Ishikawa (cell line): Measurements from ENCODE around the gene PRR20G.

ENCODE experiments used
- CEBPB ChIP-seq: IDR thresholded peaks from 2 replicates; pipeline ENCODE4 v1.6.1; 2012
- CREB1 ChIP-seq: IDR thresholded peaks from 2 replicates; pipeline ENCODE4 v1.6.1; 2012; ENCODE audit warnings: low read depth
- EGR1 ChIP-seq: IDR thresholded peaks from 2 replicates; pipeline ENCODE4 v1.6.1; 2012
- EP300 ChIP-seq: IDR thresholded peaks from 2 replicates; pipeline ENCODE4 v1.6.1; 2012; ENCODE audit warnings: borderline replicate concordance
- FOXM1 ChIP-seq: IDR thresholded peaks from 2 replicates; pipeline ENCODE4 v1.6.1; 2012; ENCODE audit warnings: low read depth, borderline replicate concordance
- MAX ChIP-seq: IDR thresholded peaks from 2 replicates; pipeline ENCODE4 v1.6.1; 2012
- NFIC ChIP-seq: IDR thresholded peaks from 2 replicates; pipeline ENCODE4 v1.6.1; 2012
- RAD21 ChIP-seq: IDR thresholded peaks from 2 replicates; pipeline ENCODE4 v1.6.1; 2012; ENCODE audit warnings: low read depth
- REST ChIP-seq: IDR thresholded peaks from 2 replicates; pipeline ENCODE4 v1.6.1; 2012; ENCODE audit warnings: low read depth, mild to moderate bottlenecking
- TAF1 ChIP-seq: IDR thresholded peaks from 2 replicates; pipeline ENCODE4 v1.6.1; 2012; ENCODE audit warnings: low read depth, mild to moderate bottlenecking
- TCF12 ChIP-seq: IDR thresholded peaks from 2 replicates; pipeline ENCODE4 v1.6.1; 2012; ENCODE audit warnings: low read depth
- TEAD4 ChIP-seq: IDR thresholded peaks from 2 replicates; pipeline ENCODE4 v1.6.1; 2012
- USF1 ChIP-seq: IDR thresholded peaks from 2 replicates; pipeline ENCODE4 v1.6.1; 2012
- YY1 ChIP-seq: IDR thresholded peaks from 2 replicates; pipeline ENCODE4 v1.6.1; 2012; ENCODE audit warnings: low read depth
- ZBTB7A ChIP-seq: IDR thresholded peaks from 2 replicates; pipeline ENCODE4 v1.6.1; 2012; ENCODE audit warnings: low read depth

PRR20G gene

GRCh38 chr3:127257351-127257750 lies 30.5 kb downstream of the PRR20G start:
- TF ChIP-seq FOXM1 (no peak), EP300 (no peak), CREB1 (no peak), NFIC (no peak), EGR1 (no peak), TAF1 (no peak), TCF12 (no peak), YY1 (no peak)

- no peak for TF ChIP-seq CEBPB
- no peak for TF ChIP-seq REST
- no peak for TF ChIP-seq TEAD4
- no peak for TF ChIP-seq RAD21
- no peak for TF ChIP-seq FOXM1
- TF ChIP-seq EP300: no peak
- no peak for TF ChIP-seq CREB1
- no peak for TF ChIP-seq EGR1
- no peak for TF ChIP-seq TCF12
- TF ChIP-seq YY1: no peak
- no peak for TF ChIP-seq ZBTB7A
- no peak for TF ChIP-seq TAF1
- TF ChIP-seq NFIC: no peak
- TF ChIP-seq USF1: no peak
These were observed 31.0 kb downstream of the PRR20G start for GRCh38 chr3:127256733-127257271.

- TF ChIP-seq EP300 (no peak), REST (no peak), YY1 (no peak), ZBTB7A (no peak), FOXM1 (no peak), NFIC (no peak), TEAD4 (no peak), RAD21 (no peak), MAX (no peak), USF1 (no peak), EGR1 (no peak), TAF1 (no peak), TCF12 (no peak)
These were observed 31.7 kb downstream of the PRR20G start for GRCh38 chr3:127256138-127256537.

GRCh38 chr3:127255516-127255915 lies 32.3 kb downstream of the PRR20G start:
- no peak for TF ChIP-seq TEAD4
- TF ChIP-seq REST: no peak
- no peak for TF ChIP-seq EP300
- TF ChIP-seq USF1: no peak
- no peak for TF ChIP-seq MAX
- TF ChIP-seq CEBPB: no peak
- TF ChIP-seq FOXM1: no peak
- no peak for TF ChIP-seq CREB1
- TF ChIP-seq YY1: no peak
- TF ChIP-seq NFIC: no peak
- no peak for TF ChIP-seq TCF12
- no peak for TF ChIP-seq EGR1
- TF ChIP-seq ZBTB7A: no peak

- TF ChIP-seq RAD21 (peak; percentile 54), NFIC (no peak)
These were observed 33.1 kb downstream of the PRR20G start for GRCh38 chr3:127254730-127255129.
